T-cell (primary cell): ENCODE measurements around the gene DENND1A. TPM values are rescaled to one million over a fixed set of nuclear protein-coding genes. Genes with fewer than 3 reads are reported as not detected.
A peak's percentile ranks its signal among the peaks of the same experiment; 100 is the strongest.

Experiments used
- ATAC-seq, 4 experiments: fragments of 200-7000 bp in 3 of 4; fragments of 150-1000 bp in 1 of 4; cut with Tn5 transposase; replicated peaks in 1 of 4; 1 replicate in 3 of 4; 2 replicates in 1 of 4; pipeline ENCODE4 v1.10.0; 2021; ENCODE audit warnings: moderate library complexity in 3 of 4, mild to moderate bottlenecking in 2 of 4, moderate number of reproducible peaks in 1 of 4
- CTCF ChIA-PET, 2 donors: fragments of 300-600 bp; sonication (Branson Sonifier 250); formaldehyde crosslinking; loops; one replicate each; lab custom pipeline; 2022; ENCODE audit warnings: antibody characterized with exemption in 2 of 2; lab: Charles Lee
- POLR2A ChIA-PET, 2 donors: fragments of 300-600 bp; sonication (Branson Sonifier 250); formaldehyde crosslinking; loops; one replicate each; lab custom pipeline; 2022; ENCODE audit warnings: antibody characterized with exemption in 2 of 2; lab: Charles Lee
- DNase-seq, 35 experiments: peaks; one replicate each; pipeline versions ENCODE4 v3.0.0 to v3.0.0-alpha.2; 2013 to 2023
- H3K27ac ChIP-seq: one replicate; pipeline ENCODE4 v1.5.1; 2013; ENCODE audit warnings: low read length
- H3K27me3 ChIP-seq, 2 experiments: replicated peaks in 1 of 2; 1 replicate in 1 of 2; 2 replicates in 1 of 2; pipeline versions ENCODE4 v1.6.1 to v1.7.0; 2013; ENCODE audit warnings: low read length in 1 of 2, mixed read lengths in 1 of 2; ENCODE audit not compliant: control insufficient read depth in 2 of 2, insufficient read depth in 2 of 2; ENCODE audit errors: extremely low read depth in 1 of 2
- H3K36me3 ChIP-seq, 2 donors: 1 replicate in 1 of 2; 2 replicates in 1 of 2; pipeline versions ENCODE4 v1.6.1 to v1.7.0; 2013; ENCODE audit warnings: low read length in 1 of 2; ENCODE audit not compliant: control insufficient read depth in 2 of 2, insufficient read depth in 1 of 2; ENCODE audit errors: extremely low read depth in 1 of 2
- H3K4me1 ChIP-seq, 2 experiments: 1 replicate in 1 of 2; 2 replicates in 1 of 2; pipeline versions ENCODE4 v1.6.1 to v1.7.0; 2013; ENCODE audit warnings: low read length in 2 of 2, mixed read lengths in 1 of 2; ENCODE audit not compliant: insufficient read depth in 2 of 2, control insufficient read depth in 1 of 2; ENCODE audit errors: extremely low read depth in 1 of 2
- H3K4me3 ChIP-seq, 2 donors: 1 replicate in 1 of 2; 2 replicates in 1 of 2; pipeline versions ENCODE4 v1.5.1 to v1.7.0; 2013; ENCODE audit warnings: mild to moderate bottlenecking in 2 of 2, low read length in 1 of 2, moderate library complexity in 1 of 2; ENCODE audit not compliant: control insufficient read depth in 1 of 2; ENCODE audit errors: extremely low read depth in 1 of 2
- H3K9me3 ChIP-seq: 2 replicates; pipeline ENCODE4 v1.7.0; 2013
- H3K27ac Mint-ChIP-seq, 2 donors: one replicate each; pipeline ENCODE4 v1.8.0; 2020 to 2021; ENCODE audit warnings: mild to moderate bottlenecking in 2 of 2, mixed read lengths in 2 of 2
- H3K27me3 Mint-ChIP-seq, 2 donors: one replicate each; pipeline ENCODE4 v1.8.0; 2021 to 2022; ENCODE audit warnings: mixed read lengths in 2 of 2
- H3K36me3 Mint-ChIP-seq: one replicate; pipeline ENCODE4 v1.8.0; 2021; ENCODE audit warnings: mixed read lengths
- H3K4me1 Mint-ChIP-seq, 3 donors: one replicate each; pipeline ENCODE4 v1.8.0; 2020 to 2022; ENCODE audit warnings: mixed read lengths in 3 of 3, mild to moderate bottlenecking in 1 of 3
- H3K4me3 Mint-ChIP-seq, 3 donors: one replicate each; pipeline ENCODE4 v1.8.0; 2020 to 2022; ENCODE audit warnings: mild to moderate bottlenecking in 3 of 3, mixed read lengths in 3 of 3, moderate library complexity in 3 of 3
- H3K9me3 Mint-ChIP-seq, 3 donors: one replicate each; pipeline ENCODE4 v1.8.0; 2020 to 2022; ENCODE audit warnings: mixed read lengths in 3 of 3
- WGBS: methylation state at CpG from one replicate; pipeline ENCODE4 v1.1.5; 2013; ENCODE audit warnings: missing lambda C conversion rate; ENCODE audit not compliant: insufficient coverage; 5-methylcytosine and 5-hydroxymethylcytosine counted together
- total RNA-seq, 35 experiments: library from RNA in 6 of 35; stranded (reverse) in 6 of 35; fragments of 120-200 nt in 1 of 35; gene quantifications; one replicate each; pipeline versions ENCODE4 v1.2.1 to v1.2.4 and lab custom pipeline; 2013 to 2026

The DENND1A gene
- total RNA-seq, 5 donors from 2014 or later (not counting 1 experiment from before 2014, with no cell fraction given), result 12.4 to 19.9 (median 14.1) TPM

- H3K4me3 Mint-ChIP-seq, result no peak overlapping the region
- H3K9me3 Mint-ChIP-seq, result no peaks in the 10 kb centered on the region
- Histone ChIP-seq H3K27ac (no peak overlapping the region), H3K27me3 (no peaks in the 10 kb centered on the region), H3K9me3 (no peaks in the 10 kb centered on the region), H3K4me3 (no peak overlapping the region), H3K4me1 (no peaks in the 10 kb centered on the region), H3K36me3 (no peaks in the 10 kb centered on the region)
- CTCF ChIA-PET, result no interaction called here
- DNase-seq (no peak), ATAC-seq (no peak)
- no peaks in the 10 kb centered on the region for H3K27me3 Mint-ChIP-seq
- peaks cover 21% of the 10 kb centered on the region for H3K36me3 Mint-ChIP-seq
- H3K4me1 Mint-ChIP-seq, result peaks cover 0 to 4% (median 0%) of the 10 kb centered on the region in 3 donors
- H3K27ac Mint-ChIP-seq, result no peak overlapping the region
- WGBS, result 80% methylated on average over 1 of the region's 3 CpGs
- POLR2A ChIA-PET, result no interaction called here
Measured at GRCh38 chr9:123550012-123550411, 379.9 kb downstream of the DENND1A start.

GRCh38 chr9:123548741-123549545, 381.0 kb downstream of the DENND1A start:
- Mint-ChIP-seq H3K4me1 (peaks cover 0 to 4% (median 0%) of the 10 kb centered on the region in 3 donors), H3K27ac (no peak overlapping the region), H3K9me3 (no peaks in the 10 kb centered on the region), H3K4me3 (no peak overlapping the region), H3K36me3 (peaks cover 16% of the 10 kb centered on the region), H3K27me3 (no peaks in the 10 kb centered on the region)
- WGBS, result 80% methylated on average over 1 of the region's 9 CpGs
- H3K4me1 ChIP-seq, result no peaks in the 10 kb centered on the region
- POLR2A ChIA-PET, result no interaction called here
- no peaks in the 10 kb centered on the region for H3K36me3 ChIP-seq
- H3K27me3 ChIP-seq, result no peaks in the 10 kb centered on the region
- no peaks in the 10 kb centered on the region for H3K9me3 ChIP-seq
- ATAC-seq (no peak), DNase-seq (no peak)
- H3K4me3 ChIP-seq, result no peak overlapping the region
- CTCF ChIA-PET, result no interaction called here
- no peak overlapping the region for H3K27ac ChIP-seq

- no peaks in the 10 kb centered on the region for H3K27me3 Mint-ChIP-seq
- peak in 7 of 35 experiments; percentile 1 to 45 (median 4) for DNase-seq
- H3K4me3 ChIP-seq, result no peak overlapping the region
- H3K36me3 Mint-ChIP-seq, result peaks cover 18% of the 10 kb centered on the region
- H3K27ac ChIP-seq, result no peak overlapping the region
- POLR2A ChIA-PET, result no interaction called here
- no peaks in the 10 kb centered on the region for H3K36me3 ChIP-seq
- H3K4me3 Mint-ChIP-seq, result no peak overlapping the region
- H3K4me1 ChIP-seq, result no peaks in the 10 kb centered on the region
- H3K4me1 Mint-ChIP-seq, result no peaks in the 10 kb centered on the region
- no peaks in the 10 kb centered on the region for H3K27me3 ChIP-seq
- WGBS, result no CpG with 5 or more reads among the region's 3 CpGs
- H3K27ac Mint-ChIP-seq, result no peak overlapping the region
- CTCF ChIA-PET, result interaction anchor here in 1 of 2 donors (0.6 to 1.3 kb wide), 2 partner anchors 497 to 505 kb away, joined by 3 to 6 read pairs; no protein-coding TSS in a partner anchor
- ATAC-seq, result no peak
- H3K9me3 Mint-ChIP-seq, result no peaks in the 10 kb centered on the region
- H3K9me3 ChIP-seq, result no peaks in the 10 kb centered on the region
Measured at GRCh38 chr9:123544007-123544827, 385.7 kb downstream of the DENND1A start.

- WGBS, result 94% methylated on average over 7 of the region's 8 CpGs
- no peaks in the 10 kb centered on the region for H3K4me1 Mint-ChIP-seq
- no peak overlapping the region for H3K27ac Mint-ChIP-seq
- H3K9me3 Mint-ChIP-seq, result no peaks in the 10 kb centered on the region
- Histone ChIP-seq H3K27ac (no peak overlapping the region), H3K4me3 (no peak overlapping the region), H3K4me1 (no peaks in the 10 kb centered on the region), H3K36me3 (no peaks in the 10 kb centered on the region), H3K9me3 (no peaks in the 10 kb centered on the region), H3K27me3 (no peaks in the 10 kb centered on the region)
- no peak overlapping the region for H3K4me3 Mint-ChIP-seq
- CTCF ChIA-PET, result interaction anchor here in 1 of 2 donors (1.3 kb wide), 1 partner anchor 497 kb away, joined by 3 read pairs; no protein-coding TSS in a partner anchor
- DNase-seq (no peak), ATAC-seq (no peak)
- H3K27me3 Mint-ChIP-seq, result no peaks in the 10 kb centered on the region
- POLR2A ChIA-PET, result no interaction called here
- peaks cover 16% of the 10 kb centered on the region for H3K36me3 Mint-ChIP-seq
Measured at GRCh38 chr9:123543492-123543891, 386.4 kb downstream of the DENND1A start.

GRCh38 chr9:123542435-123543225, 387.3 kb downstream of the DENND1A start:
- 84% methylated on average over 7 of the region's 11 CpGs for WGBS
- H3K9me3 ChIP-seq, result no peaks in the 10 kb centered on the region
- H3K27ac ChIP-seq, result no peak overlapping the region
- Mint-ChIP-seq H3K4me3 (no peak overlapping the region), H3K9me3 (no peaks in the 10 kb centered on the region), H3K4me1 (peaks cover 0 to 7% (median 0%) of the 10 kb centered on the region in 3 donors), H3K27me3 (no peaks in the 10 kb centered on the region), H3K27ac (no peak overlapping the region), H3K36me3 (peaks cover 9% of the 10 kb centered on the region)
- ChIA-PET CTCF (interaction anchor here (0.6 to 1.3 kb wide), 2 partner anchors 495 to 498 kb away, joined by 3 read pairs; no protein-coding TSS in a partner anchor), POLR2A (no interaction called here)
- ATAC-seq (no peak), DNase-seq (no peak)
- H3K27me3 ChIP-seq, result no peaks in the 10 kb centered on the region
- H3K4me1 ChIP-seq, result no peaks in the 10 kb centered on the region
- no peak overlapping the region for H3K4me3 ChIP-seq
- H3K36me3 ChIP-seq, result no peaks in the 10 kb centered on the region

- Mint-ChIP-seq H3K27ac (no peak overlapping the region), H3K4me3 (no peak overlapping the region), H3K36me3 (peaks cover 8% of the 10 kb centered on the region), H3K27me3 (no peaks in the 10 kb centered on the region), H3K9me3 (no peaks in the 10 kb centered on the region), H3K4me1 (peaks cover 6 to 19% (median 7%) of the 10 kb centered on the region in 3 donors)
- H3K36me3 ChIP-seq, result no peaks in the 10 kb centered on the region
- H3K4me1 ChIP-seq, result no peaks in the 10 kb centered on the region
- no peak overlapping the region for H3K4me3 ChIP-seq
- WGBS, result no CpG with 5 or more reads among the region's 5 CpGs
- H3K27me3 ChIP-seq, result no peaks in the 10 kb centered on the region
- DNase-seq (no peak), ATAC-seq (no peak)
- CTCF ChIA-PET, result interaction anchor here in 1 of 2 donors (0.6 kb wide), 1 partner anchor 460 kb away, joined by 3 read pairs; no protein-coding TSS in a partner anchor
- no peak overlapping the region for H3K27ac ChIP-seq
- no peaks in the 10 kb centered on the region for H3K9me3 ChIP-seq
- POLR2A ChIA-PET, result no interaction called here
Measured at GRCh38 chr9:123541411-123541810, 388.5 kb downstream of the DENND1A start.
